Naive B cell (primary cell): ENCODE data around the gene SEC62. TPM values are rescaled to one million over a fixed set of nuclear protein-coding genes. Genes with fewer than 3 reads are reported as not detected.

Experiments
- ATAC-seq, 2 donors: fragments of 150-1000 bp; cut with Tn5 transposase; 2 replicates each; pipeline ENCODE4 v1.10.0; 2021; ENCODE audit warnings: low read depth in 2 of 2, mild to moderate bottlenecking in 2 of 2, moderate library complexity in 2 of 2
- DNase-seq: peaks from one replicate; pipeline ENCODE4 v3.0.0; 2022
- H3K27ac Mint-ChIP-seq, 6 donors: one replicate each; pipeline ENCODE4 v1.8.0; 2020 to 2022; ENCODE audit warnings: mild to moderate bottlenecking in 6 of 6, mixed read lengths in 6 of 6, moderate library complexity in 5 of 6, inconsistent platforms in 2 of 6
- H3K27me3 Mint-ChIP-seq, 3 donors: one replicate each; pipeline ENCODE4 v1.8.0; 2021 to 2022; ENCODE audit warnings: mixed read lengths in 3 of 3, mild to moderate bottlenecking in 1 of 3
- H3K36me3 Mint-ChIP-seq, 2 donors: one replicate each; pipeline ENCODE4 v1.8.0; 2020 to 2022; ENCODE audit warnings: mixed read lengths in 2 of 2, inconsistent platforms in 1 of 2, mild to moderate bottlenecking in 1 of 2
- H3K4me1 Mint-ChIP-seq, 3 donors: one replicate each; pipeline ENCODE4 v1.8.0; 2020 to 2022; ENCODE audit warnings: mixed read lengths in 3 of 3, inconsistent platforms in 1 of 3, mild to moderate bottlenecking in 1 of 3, moderate library complexity in 1 of 3
- H3K4me3 Mint-ChIP-seq, 8 donors: one replicate each; pipeline ENCODE4 v1.8.0; 2020 to 2022; ENCODE audit warnings: mild to moderate bottlenecking in 8 of 8, mixed read lengths in 8 of 8, moderate library complexity in 8 of 8, inconsistent platforms in 2 of 8
- H3K9me3 Mint-ChIP-seq, 7 donors: one replicate each; pipeline ENCODE4 v1.8.0; 2020 to 2022; ENCODE audit warnings: mixed read lengths in 7 of 7, mild to moderate bottlenecking in 5 of 7, inconsistent platforms in 2 of 7, moderate library complexity in 1 of 7
- polyA plus RNA-seq, 6 donors: library from polyadenylated mRNA; unstranded; fragments of 300-500 nt; fragmentation: Illumina TruSeq; gene quantifications; one replicate each; pipeline ENCODE4 v1.2.3, GENCODE V29; 2021; ENCODE audit warnings: low read depth in 6 of 6

The SEC62 gene
- polyA plus RNA-seq, 6 donors from 2014 or later: 290 to 440 (median 404) TPM

DNA sequence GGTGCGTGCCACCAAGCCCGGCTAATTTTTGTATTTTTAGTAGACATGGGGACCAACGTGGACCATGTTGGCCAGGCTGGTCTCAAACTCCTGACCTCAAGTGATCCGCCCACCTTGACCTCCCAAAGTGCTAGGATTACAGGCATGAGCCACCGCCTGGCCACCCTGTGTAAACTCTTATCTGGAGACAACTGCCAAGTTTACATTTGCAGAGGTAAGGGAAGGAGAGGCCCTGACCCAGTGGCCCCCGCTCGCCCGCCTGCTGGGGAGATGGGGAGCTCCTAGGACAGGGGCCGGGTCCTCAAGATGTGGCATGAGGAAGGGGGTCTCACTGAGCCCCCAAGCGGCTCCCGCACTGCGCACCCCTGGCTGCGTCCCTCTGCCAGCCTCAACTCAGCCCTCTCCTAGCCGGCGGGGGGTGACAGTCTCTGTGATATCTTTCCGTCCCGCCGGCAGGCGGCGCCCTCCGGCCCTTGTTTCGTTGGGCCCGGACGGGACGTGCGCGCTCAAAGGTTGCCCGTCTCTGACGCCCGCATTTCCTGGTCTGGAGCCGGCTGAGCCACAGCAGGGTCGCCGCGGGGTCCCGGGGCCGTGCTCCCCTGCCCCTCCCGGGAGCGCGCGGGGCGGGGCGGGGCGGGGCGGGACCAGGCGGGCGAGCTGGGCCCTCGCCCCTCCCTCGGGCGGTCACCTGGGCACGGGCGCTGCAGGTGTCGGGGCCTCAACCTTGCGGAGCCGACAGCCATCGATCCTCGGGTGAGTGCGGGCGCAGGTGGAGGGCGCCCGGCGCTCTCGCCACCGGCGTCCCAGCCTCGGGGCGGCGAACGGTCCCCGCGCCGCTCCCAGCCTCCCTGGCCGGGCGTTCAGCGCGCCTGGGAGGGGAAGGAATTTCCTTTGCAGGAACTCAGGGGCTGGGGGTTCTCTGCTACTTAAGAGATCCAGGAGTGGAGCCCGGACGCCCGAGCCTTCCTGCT, 71.1 kb downstream of the SEC62 start, which contains the start of gene GPR160:
Gene GPR160 (plus strand): TSS at position 533 of the 971 bp plus-strand sequence. CDS start 45,978 bp downstream, outside the sequence.
- Mint-ChIP-seq H3K36me3 (no peaks in the 10 kb centered on the region), H3K9me3 (peaks cover 0 to 2% (median 0%) of the 10 kb centered on the region in 7 donors), H3K27me3 (no peaks in the 10 kb centered on the region), H3K4me3 (peak within 1 kb of the TSS; percentile 87 to 96 (median 94)), H3K4me1 (peaks cover 26 to 38% (median 27%) of the 10 kb centered on the region in 3 donors), H3K27ac (peak within 1 kb of the TSS; percentile 71 to 95 (median 86))
- ATAC-seq: peak; percentile 74 to 80
- peak; percentile 87 for DNase-seq

DNA sequence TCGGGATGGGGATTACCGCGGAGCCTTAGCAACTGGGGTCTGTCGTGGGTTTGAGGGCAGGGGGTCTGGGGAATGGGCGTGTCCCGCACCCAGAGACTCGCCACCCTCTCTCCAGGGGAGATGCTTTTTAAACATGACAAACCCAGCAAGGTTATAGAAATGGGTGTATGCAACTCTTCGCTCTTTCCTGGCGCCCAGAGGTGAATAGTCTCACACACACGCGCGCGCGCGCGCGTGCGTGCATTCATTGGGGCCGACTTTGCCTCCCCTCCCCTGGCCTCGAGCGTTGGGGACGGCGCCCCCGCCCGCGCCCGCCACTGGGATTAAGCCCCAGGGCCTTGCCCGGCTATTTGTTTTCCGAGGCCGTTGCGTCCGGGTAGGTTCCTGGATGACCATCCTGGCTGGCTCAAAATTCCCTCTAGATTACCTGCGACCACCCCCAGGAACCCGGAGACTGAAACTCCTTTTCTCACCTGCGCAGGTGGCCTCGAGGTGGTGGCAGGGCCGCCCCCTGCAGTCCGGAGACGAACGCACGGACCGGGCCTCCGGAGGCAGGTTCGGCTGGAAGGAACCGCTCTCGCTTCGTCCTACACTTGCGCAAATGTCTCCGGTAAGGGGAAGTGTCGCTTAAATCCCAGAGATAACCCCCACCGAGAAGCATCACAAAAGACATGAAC, 72.0 kb downstream of the SEC62 start:
- Mint-ChIP-seq H3K4me3 (peak overlapping the region; percentile 87 to 96 (median 94)), H3K36me3 (no peaks in the 10 kb centered on the region), H3K27me3 (no peaks in the 10 kb centered on the region), H3K27ac (peak overlapping the region; percentile 49 to 95 (median 84)), H3K9me3 (peaks cover 0 to 1% (median 0%) of the 10 kb centered on the region in 7 donors), H3K4me1 (peaks cover 28 to 35% (median 30%) of the 10 kb centered on the region in 3 donors)
- peak; percentile 60 for DNase-seq
- ATAC-seq: peak; percentile 49 to 51

DNA sequence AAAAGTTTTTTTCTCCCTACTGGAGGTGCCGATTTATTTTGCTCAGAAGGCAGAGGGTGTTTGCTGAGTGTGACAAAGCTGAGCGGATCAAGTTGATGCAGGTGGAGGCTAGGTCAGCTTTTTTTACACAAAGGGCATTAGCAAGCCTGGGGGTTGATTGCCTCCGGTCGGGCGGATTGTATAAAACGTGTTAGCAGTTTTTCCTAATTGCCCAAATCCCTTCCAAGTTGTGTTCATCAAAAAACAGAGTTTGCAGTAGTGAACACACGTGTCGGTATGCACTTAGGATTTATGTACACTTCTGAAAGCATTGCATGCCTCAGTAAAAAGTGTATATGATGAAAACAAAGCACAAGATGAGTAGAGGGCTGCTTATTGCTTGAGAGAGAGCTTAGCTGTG, 73.8 kb downstream of the SEC62 start:
- Mint-ChIP-seq H3K4me1 (peaks cover 36 to 48% (median 45%) of the 10 kb centered on the region in 3 donors), H3K27me3 (no peaks in the 10 kb centered on the region), H3K27ac (peak overlapping the region in 1 of 6 donors; percentile 24), H3K4me3 (peak overlapping the region in 3 of 8 donors; percentile 1 to 95 (median 32)), H3K36me3 (no peaks in the 10 kb centered on the region), H3K9me3 (no peaks in the 10 kb centered on the region)
- ATAC-seq: no peak
- no peak for DNase-seq

DNA sequence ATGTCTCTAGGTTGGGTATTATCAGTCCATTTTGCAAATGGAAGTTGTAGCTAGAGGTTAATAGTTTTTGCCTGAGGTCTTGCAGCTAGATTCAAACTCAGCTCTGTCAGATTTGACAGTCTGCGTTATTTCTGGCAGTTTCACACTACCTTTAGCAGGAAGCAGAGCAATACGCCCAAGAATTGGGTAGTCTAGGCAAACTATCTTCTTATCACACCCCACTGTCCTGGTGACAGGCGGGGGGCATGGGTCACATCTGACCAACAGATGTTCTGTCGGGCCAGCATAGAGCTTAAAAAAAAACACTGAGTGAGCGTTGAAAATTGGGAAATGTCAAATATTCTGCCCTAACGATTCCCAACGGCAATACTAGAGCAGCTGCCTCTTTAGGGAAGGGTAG, 76.9 kb downstream of the SEC62 start:
- no peaks in the 10 kb centered on the region for H3K27me3 Mint-ChIP-seq
- H3K9me3 Mint-ChIP-seq: no peaks in the 10 kb centered on the region
- peaks cover 41 to 58% (median 57%) of the 10 kb centered on the region in 3 donors for H3K4me1 Mint-ChIP-seq
- ATAC-seq (no peak), DNase-seq (no peak)
- H3K36me3 Mint-ChIP-seq: no peaks in the 10 kb centered on the region
- peak overlapping the region in 5 of 8 donors; percentile 47 to 71 (median 53) for H3K4me3 Mint-ChIP-seq
- peak overlapping the region in 4 of 6 donors; percentile 54 to 92 (median 81) for H3K27ac Mint-ChIP-seq

DNA sequence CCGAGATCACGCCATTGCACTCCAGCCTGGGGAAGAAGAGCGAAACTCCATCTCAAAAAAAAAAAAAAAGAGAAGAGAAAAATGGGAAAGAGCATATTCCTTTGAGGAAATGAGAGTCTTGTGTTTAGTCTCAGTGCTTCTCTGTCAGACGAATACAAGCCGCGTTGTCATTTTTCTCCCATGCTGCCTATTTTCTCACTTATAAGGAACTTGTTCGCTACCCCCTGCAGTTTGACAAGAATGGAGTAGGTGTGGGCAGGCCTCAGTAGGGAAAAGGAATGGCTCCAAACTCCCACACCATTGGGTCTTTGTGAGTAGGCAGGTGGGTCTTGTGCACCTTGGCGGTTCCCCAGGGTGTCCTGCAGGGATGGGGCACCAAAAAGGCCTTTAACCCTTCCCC, 77.7 kb downstream of the SEC62 start:
- Mint-ChIP-seq H3K9me3 (no peaks in the 10 kb centered on the region), H3K4me1 (peaks cover 42 to 59% (median 57%) of the 10 kb centered on the region in 3 donors), H3K4me3 (peak overlapping the region in 6 of 8 donors; percentile 18 to 79 (median 70)), H3K27ac (peak overlapping the region in 5 of 6 donors; percentile 88 to 99 (median 92)), H3K27me3 (no peaks in the 10 kb centered on the region), H3K36me3 (no peaks in the 10 kb centered on the region)
- ATAC-seq: no peak
- no peak for DNase-seq

DNA sequence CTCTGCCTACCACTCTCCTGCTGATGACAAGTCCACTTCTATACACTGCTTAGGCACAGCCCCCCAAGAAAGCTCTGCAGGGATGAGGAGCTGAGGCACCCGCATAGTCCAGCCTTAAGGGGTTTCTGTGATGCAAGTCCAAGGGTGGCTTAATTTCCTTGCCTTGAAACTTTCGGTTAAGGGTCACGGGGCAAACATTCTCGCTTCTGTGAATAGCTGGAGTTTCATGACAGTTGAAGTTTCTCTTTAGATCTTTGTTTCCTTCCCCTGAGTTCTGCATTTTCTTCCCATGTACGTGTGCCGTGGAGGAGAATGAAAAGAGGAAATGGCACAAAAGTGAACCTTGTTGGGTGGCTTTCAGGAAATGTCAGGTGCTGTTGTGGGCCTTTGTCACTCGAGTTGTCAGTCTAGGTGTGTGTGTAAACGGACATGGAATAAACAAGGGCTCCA, 78.2 kb downstream of the SEC62 start:
- peak; percentile 94 to 95 for ATAC-seq
- Mint-ChIP-seq H3K4me3 (peak overlapping the region; percentile 65 to 91 (median 74)), H3K4me1 (peaks cover 42 to 58% (median 56%) of the 10 kb centered on the region in 3 donors), H3K36me3 (no peaks in the 10 kb centered on the region), H3K27me3 (no peaks in the 10 kb centered on the region), H3K27ac (peak overlapping the region; percentile 92 to 99 (median 97)), H3K9me3 (no peaks in the 10 kb centered on the region)
- DNase-seq: peak; percentile 83

DNA sequence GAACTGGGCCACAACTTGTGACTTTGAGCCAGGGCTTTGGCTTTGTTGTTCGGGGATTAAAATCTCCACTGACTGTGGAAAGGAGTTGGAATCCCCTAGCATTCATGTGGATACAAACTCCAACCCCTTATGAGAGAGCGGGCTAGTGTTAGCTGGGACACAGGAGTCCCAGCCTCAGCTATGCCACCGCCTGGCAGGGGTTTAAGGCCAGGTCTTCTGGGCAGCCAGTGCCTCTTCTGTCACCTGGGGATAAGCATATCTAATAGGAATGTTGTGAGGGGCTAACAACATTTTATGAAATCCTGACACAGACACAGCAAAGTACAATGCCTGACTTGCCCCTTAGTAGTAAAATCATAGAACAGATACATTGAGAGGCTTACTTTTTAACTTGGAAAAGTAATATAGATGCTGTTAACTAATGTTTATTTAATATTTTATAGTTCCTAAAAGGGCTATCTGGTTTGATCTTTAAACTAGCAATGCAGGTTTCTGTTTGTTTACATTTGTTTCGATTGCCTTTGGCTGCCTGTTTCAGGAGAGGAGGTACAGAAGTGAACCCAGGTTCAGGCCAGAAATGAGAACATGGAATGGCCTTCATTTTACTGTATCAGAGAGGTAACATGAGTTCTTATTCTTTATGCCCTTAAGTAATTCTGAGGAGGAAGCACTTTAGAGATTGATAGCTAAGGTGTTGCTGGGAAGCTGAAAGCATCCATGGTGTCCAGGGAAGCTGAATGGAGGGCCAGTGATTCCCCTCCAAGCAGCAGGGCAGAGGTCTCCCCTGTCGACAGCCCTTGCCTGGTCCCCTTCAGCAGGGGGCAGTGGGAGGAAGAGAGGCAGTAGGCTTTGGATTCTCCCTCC, 79.9 kb downstream of the SEC62 start:
- H3K4me3 Mint-ChIP-seq: peak overlapping the region in 6 of 8 donors; percentile 40 to 91 (median 52)
- H3K27ac Mint-ChIP-seq: peak overlapping the region; percentile 69 to 97 (median 92)
- DNase-seq (no peak), ATAC-seq (no peak)
- H3K36me3 Mint-ChIP-seq: no peaks in the 10 kb centered on the region
- H3K27me3 Mint-ChIP-seq: no peaks in the 10 kb centered on the region
- H3K9me3 Mint-ChIP-seq: no peaks in the 10 kb centered on the region
- peaks cover 38 to 55% (median 54%) of the 10 kb centered on the region in 3 donors for H3K4me1 Mint-ChIP-seq

DNA sequence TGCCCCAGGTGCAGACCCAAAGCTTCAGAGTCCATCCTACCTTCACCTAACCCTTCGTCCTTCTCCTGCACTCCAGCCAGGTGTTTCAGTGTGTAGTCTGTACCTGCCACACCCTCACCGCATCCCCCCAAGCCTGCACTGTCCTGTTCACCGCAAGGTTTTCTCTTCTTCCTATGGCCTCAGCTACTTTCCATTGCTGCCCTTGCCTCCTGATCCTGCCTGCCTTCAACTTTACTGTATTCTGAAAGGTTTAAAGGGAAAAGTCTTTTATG, 80.5 kb downstream of the SEC62 start:
- Mint-ChIP-seq H3K27me3 (no peaks in the 10 kb centered on the region), H3K9me3 (no peaks in the 10 kb centered on the region), H3K36me3 (no peaks in the 10 kb centered on the region), H3K4me3 (peak overlapping the region in 3 of 8 donors; percentile 41 to 56 (median 43)), H3K27ac (peak overlapping the region; percentile 39 to 97 (median 92)), H3K4me1 (peaks cover 38 to 55% (median 54%) of the 10 kb centered on the region in 3 donors)
- DNase-seq (no peak), ATAC-seq (no peak)

Other genes with a start within 250 kb of the SEC62 start
- gene TERC, start 201.7 kb upstream of the SEC62 start, polyA plus RNA-seq: 1 to 10 TPM in 3 of 6 donors, not detected in 3; 1.9 to 3.3 (median 1.9) TPM
- under 1 TPM in 5 of 6 donors, not detected in 1; 0.12 to 0.59 (median 0.23) TPM for gene ACTRT3, start 197.2 kb upstream of the SEC62 start, polyA plus RNA-seq
- gene MYNN, start 193.4 kb upstream of the SEC62 start, polyA plus RNA-seq: 10 to 100 TPM; 18.7 to 44.1 (median 20.4) TPM
- under 1 TPM in 1 of 6 donors, not detected in 5; 0.27 TPM for gene LRRIQ4, start 153.9 kb upstream of the SEC62 start, polyA plus RNA-seq
- gene LRRC34, start 153.9 kb upstream of the SEC62 start, polyA plus RNA-seq: 1 to 10 TPM in 4 of 6 donors, under 1 TPM in 2; 0.49 to 4.3 (median 1.8) TPM
- not detected for gene LRRC31, start 96.9 kb upstream of the SEC62 start, polyA plus RNA-seq
- gene SAMD7, start 55.2 kb upstream of the SEC62 start, polyA plus RNA-seq: under 1 TPM in 2 of 6 donors, not detected in 4; 0.11 to 0.17 TPM
- 10 to 100 TPM; 49.4 to 92.1 (median 65.5) TPM for gene GPR160, start 71.2 kb downstream of the SEC62 start, polyA plus RNA-seq
- gene PHC3, start 214.9 kb downstream of the SEC62 start, polyA plus RNA-seq: 100 to 1,000 TPM in 1 of 6 donors, 10 to 100 TPM in 5; 17.8 to 113 (median 60.1) TPM